ENCODE results near the gene ZNF236.

ZNF236 gene

DNA sequence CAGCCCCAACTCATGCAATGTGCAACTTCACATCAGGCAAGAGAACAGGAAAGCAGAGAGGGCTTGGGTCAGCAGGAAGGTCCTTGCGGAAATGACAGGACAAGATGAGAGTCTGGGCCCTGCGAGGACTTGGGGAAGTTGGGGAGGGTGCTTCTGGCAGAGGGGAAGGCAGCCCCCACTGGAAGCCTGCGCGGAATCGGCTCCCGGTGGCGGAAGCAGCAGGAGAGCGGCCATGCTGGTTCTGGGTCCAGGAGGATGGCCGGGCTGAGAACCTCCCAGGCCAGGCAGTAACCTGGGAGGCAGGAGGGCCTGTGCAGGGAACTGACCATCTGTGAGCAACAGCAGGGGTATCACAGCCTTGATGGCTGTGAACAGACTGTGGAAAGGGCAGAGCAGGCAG is 197.3 kb downstream of the ZNF236 start:
- in situ Hi-C loops (cut with HindIII; ENCODE audit: low pct_ligation_motif_present, low pct_unique_long_range_greater_than_20kb, low sequenced_read_pairs) = no loop called here
- no peak for DNase-seq

All from ACHN (cell line).